Osteoblast (primary cell): ENCODE data around the gene NPSR1. TPM values are rescaled to one million over a fixed set of nuclear protein-coding genes. Genes with fewer than 3 reads are reported as not detected.

ENCODE experiments used
- DNase-seq: peaks from one replicate; pipeline ENCODE4 v3.0.0; 2011; ENCODE audit warnings: low spot score, mixed read lengths; ENCODE audit not compliant: insufficient read length; ENCODE audit errors: missing footprints
- H2AFZ ChIP-seq: 2 replicates; pipeline ENCODE4 v1.6.0; 2011; ENCODE audit warnings: mild to moderate bottlenecking, low read length
- H3K27ac ChIP-seq: 2 replicates; pipeline ENCODE4 v1.5.1; 2011; ENCODE audit warnings: mild to moderate bottlenecking, low read depth, low read length, moderate library complexity
- H3K27me3 ChIP-seq: 2 replicates; pipeline ENCODE4 v1.6.0; 2012; ENCODE audit warnings: mild to moderate bottlenecking, control low read depth, inconsistent platforms, low read length, moderate library complexity; ENCODE audit not compliant: insufficient read depth
- H3K36me3 ChIP-seq: 2 replicates; pipeline ENCODE4 v1.5.1; 2011; ENCODE audit warnings: mild to moderate bottlenecking, low read length, control low read depth, moderate library complexity; ENCODE audit not compliant: insufficient read depth
- H3K4me1 ChIP-seq: 2 replicates; pipeline ENCODE4 v1.5.1; 2011; ENCODE audit warnings: mild to moderate bottlenecking, low read length, control low read depth, moderate library complexity; ENCODE audit not compliant: insufficient read depth
- H3K4me2 ChIP-seq: 2 replicates; pipeline ENCODE4 v1.6.0; 2011; ENCODE audit warnings: mild to moderate bottlenecking, low read length; ENCODE audit not compliant: insufficient read depth
- H3K4me3 ChIP-seq: fragments of 200-600 bp; sonication (generic); 3 replicates; pipeline ENCODE4 v1.5.1; 2012; ENCODE audit warnings: mild to moderate bottlenecking, low read length, inconsistent platforms; ENCODE audit not compliant: insufficient read depth
- H3K79me2 ChIP-seq: 2 replicates; pipeline ENCODE4 v1.6.0; 2012; ENCODE audit warnings: mild to moderate bottlenecking, low read length, control low read depth, inconsistent platforms; ENCODE audit not compliant: insufficient read depth
- H3K9me3 ChIP-seq: 2 replicates; pipeline ENCODE4 v1.5.1; 2011; ENCODE audit warnings: low read depth, low read length, control low read depth
- H4K20me1 ChIP-seq: 2 replicates; pipeline ENCODE4 v1.6.0; 2012; ENCODE audit warnings: mild to moderate bottlenecking, low read length, control low read depth; ENCODE audit not compliant: insufficient read depth
- total RNA-seq: library from RNA; depleted of rRNA; stranded (reverse); fragments of >200 nt; gene quantifications from 2 replicates; pipeline ENCODE4 v1.2.3, GENCODE V29; 2012
- TF ChIP-seq, protein P1 (sequence below): IDR thresholded peaks from 2 replicates; pipeline ENCODE4 v1.5.1; 2011; ENCODE audit warnings: mild to moderate bottlenecking, low read depth, low read length, moderate library complexity; ENCODE audit errors: extremely low read depth

Gene NPSR1
- total RNA-seq, 1 donor, result not detected

DNA sequence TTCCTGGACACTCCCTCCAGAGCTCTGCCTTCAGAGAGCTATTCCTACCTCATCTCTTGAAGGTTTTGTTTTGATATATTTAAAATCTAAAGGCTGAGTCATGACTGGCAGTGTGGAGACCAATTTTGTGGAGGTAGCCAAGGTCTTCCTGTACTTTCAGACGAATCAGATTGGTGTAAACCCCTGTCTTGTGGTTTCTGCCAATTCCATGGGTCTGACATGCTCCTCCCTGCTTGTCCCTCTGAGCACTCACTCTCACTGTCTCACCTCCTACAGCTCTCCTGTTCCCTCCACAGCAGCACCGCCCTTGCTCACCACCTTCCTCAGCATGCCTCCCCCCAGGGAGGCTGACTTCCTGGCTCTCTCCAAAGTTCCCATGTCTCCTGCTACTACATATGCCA lies 179.8 kb downstream of the NPSR1 start:
- no peaks in the 10 kb centered on the region for H3K4me1 ChIP-seq
- H3K79me2 ChIP-seq, result no peaks in the 10 kb centered on the region
- no peak overlapping the region for H3K4me3 ChIP-seq
- no peak overlapping the region for H3K27ac ChIP-seq
- TF ChIP-seq, protein P1, sequence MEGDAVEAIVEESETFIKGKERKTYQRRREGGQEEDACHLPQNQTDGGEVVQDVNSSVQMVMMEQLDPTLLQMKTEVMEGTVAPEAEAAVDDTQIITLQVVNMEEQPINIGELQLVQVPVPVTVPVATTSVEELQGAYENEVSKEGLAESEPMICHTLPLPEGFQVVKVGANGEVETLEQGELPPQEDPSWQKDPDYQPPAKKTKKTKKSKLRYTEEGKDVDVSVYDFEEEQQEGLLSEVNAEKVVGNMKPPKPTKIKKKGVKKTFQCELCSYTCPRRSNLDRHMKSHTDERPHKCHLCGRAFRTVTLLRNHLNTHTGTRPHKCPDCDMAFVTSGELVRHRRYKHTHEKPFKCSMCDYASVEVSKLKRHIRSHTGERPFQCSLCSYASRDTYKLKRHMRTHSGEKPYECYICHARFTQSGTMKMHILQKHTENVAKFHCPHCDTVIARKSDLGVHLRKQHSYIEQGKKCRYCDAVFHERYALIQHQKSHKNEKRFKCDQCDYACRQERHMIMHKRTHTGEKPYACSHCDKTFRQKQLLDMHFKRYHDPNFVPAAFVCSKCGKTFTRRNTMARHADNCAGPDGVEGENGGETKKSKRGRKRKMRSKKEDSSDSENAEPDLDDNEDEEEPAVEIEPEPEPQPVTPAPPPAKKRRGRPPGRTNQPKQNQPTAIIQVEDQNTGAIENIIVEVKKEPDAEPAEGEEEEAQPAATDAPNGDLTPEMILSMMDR, result no peak
- no peaks in the 10 kb centered on the region for H3K27me3 ChIP-seq
- H3K4me2 ChIP-seq, result no peak overlapping the region
- DNase-seq, result no peak
- no peaks in the 10 kb centered on the region for H4K20me1 ChIP-seq
- no peak overlapping the region for H2AFZ ChIP-seq
- no peaks in the 10 kb centered on the region for H3K36me3 ChIP-seq
- H3K9me3 ChIP-seq, result no peaks in the 10 kb centered on the region

DNA sequence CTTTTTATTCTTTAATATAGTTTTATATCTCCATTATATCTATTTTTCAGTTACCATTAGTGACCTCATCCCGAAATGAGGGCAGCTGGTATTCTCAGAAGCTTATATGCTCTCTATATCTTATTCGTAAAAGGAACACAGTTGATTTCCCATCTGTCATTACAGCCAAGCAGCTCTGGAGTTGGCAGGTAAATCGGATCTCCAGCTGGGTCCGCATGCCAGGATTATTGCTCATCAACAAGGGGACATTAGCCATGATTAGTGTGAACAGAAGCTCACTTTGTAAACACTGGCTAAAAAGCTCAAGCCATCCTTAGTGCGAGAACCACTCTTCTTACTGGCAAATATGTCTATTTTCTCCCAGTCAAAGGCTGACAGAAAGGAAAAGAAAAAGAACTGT lies 180.3 kb downstream of the NPSR1 start:
- DNase-seq, result no peak
- Histone ChIP-seq H3K27ac (no peak overlapping the region), H3K79me2 (no peaks in the 10 kb centered on the region), H3K4me1 (no peaks in the 10 kb centered on the region), H3K9me3 (no peaks in the 10 kb centered on the region), H2AFZ (no peak overlapping the region), H3K4me3 (no peak overlapping the region), H3K36me3 (no peaks in the 10 kb centered on the region), H3K4me2 (no peak overlapping the region), H3K27me3 (no peaks in the 10 kb centered on the region), H4K20me1 (no peaks in the 10 kb centered on the region)
- TF ChIP-seq, protein P1, result no peak

DNA sequence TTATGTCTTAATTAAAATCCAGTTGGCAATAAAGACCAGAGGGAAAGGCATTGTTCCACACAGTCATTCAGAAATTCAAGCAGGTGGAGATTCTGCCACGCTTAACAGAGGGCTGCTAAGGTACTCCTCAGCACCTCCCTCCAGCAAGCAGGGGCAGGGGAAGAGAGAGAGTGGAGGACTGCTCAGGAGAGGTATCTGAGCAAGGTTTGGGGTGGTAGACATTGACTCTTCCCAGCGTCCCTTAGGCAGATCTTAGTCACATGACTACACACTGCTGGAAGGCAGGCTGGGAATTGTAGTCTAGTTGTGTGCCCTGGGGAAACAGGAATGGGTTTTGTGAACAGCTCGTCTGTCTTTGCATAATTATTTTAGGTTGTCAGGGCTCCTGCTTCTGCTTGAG lies 181.6 kb downstream of the NPSR1 start:
- H3K27ac ChIP-seq, result no peak overlapping the region
- DNase-seq, result no peak
- H3K4me2 ChIP-seq, result no peak overlapping the region
- H3K27me3 ChIP-seq, result no peaks in the 10 kb centered on the region
- no peak overlapping the region for H3K4me3 ChIP-seq
- H3K36me3 ChIP-seq, result no peaks in the 10 kb centered on the region
- H3K79me2 ChIP-seq, result no peaks in the 10 kb centered on the region
- no peak overlapping the region for H2AFZ ChIP-seq
- TF ChIP-seq, protein P1, result no peak
- H3K9me3 ChIP-seq, result no peaks in the 10 kb centered on the region
- no peaks in the 10 kb centered on the region for H3K4me1 ChIP-seq
- no peaks in the 10 kb centered on the region for H4K20me1 ChIP-seq

DNA sequence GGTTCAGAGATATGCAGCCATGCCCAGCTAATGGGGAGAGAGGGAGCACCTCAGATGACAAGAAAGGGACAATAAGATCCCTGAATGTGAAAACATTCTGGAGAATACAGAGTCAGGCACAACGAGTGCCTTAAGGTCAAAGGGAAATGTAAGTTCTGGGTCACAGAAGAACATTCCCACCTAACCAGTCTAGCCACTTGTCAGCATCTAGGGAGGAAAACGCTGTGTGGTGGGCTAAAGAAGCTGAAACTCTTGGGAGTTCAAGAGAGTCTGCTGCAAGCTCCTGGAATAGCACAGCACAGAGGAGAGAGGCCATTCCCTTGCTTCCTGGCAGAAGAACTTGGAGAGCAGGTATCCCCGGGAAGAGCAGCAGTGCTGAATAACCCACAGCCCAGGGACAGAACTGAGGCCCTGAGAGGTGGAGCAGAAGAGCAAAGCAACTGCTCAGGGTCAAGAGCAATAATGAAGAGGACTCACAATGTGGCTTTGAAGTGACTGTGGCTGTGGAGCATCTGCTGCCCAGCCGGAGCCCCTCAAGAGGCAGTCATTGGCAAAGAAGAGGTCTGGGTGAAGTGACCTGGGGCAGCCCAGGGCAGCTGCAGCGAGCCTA lies 182.3 kb downstream of the NPSR1 start:
- no peak for DNase-seq
- H4K20me1 ChIP-seq, result no peaks in the 10 kb centered on the region
- no peak overlapping the region for H3K4me3 ChIP-seq
- H3K27ac ChIP-seq, result no peak overlapping the region
- H3K4me2 ChIP-seq, result no peak overlapping the region
- H3K36me3 ChIP-seq, result no peaks in the 10 kb centered on the region
- no peaks in the 10 kb centered on the region for H3K27me3 ChIP-seq
- no peak overlapping the region for H2AFZ ChIP-seq
- no peaks in the 10 kb centered on the region for H3K79me2 ChIP-seq
- no peaks in the 10 kb centered on the region for H3K9me3 ChIP-seq
- TF ChIP-seq, protein P1, result no peak
- H3K4me1 ChIP-seq, result no peaks in the 10 kb centered on the region
